Calu3 (cell line): Measurements from ENCODE around the gene BRD3OS. TPM values are rescaled to one million over a fixed set of nuclear protein-coding genes. Genes with fewer than 3 reads are reported as not detected.
"Not testable (repeated sequence)": the region's sequence is repeated elsewhere in the genome, so short reads cannot be mapped to it uniquely, and the experiment has no call there.

Experiments
- BruUV-seq: library from RNA; stranded (reverse); fragments of 400-500 nt; replicated peaks from 2 replicates; lab custom pipeline; 2021; lab: Mats Ljungman, UMichigan
- CTCF ChIA-PET: fragments of 300-600 bp; sonication (Branson Sonifier 250); formaldehyde crosslinking; loops from one replicate; lab custom pipeline; 2022; ENCODE audit warnings: antibody characterized with exemption; lab: Charles Lee
- DNase-seq: peaks from one replicate; pipeline ENCODE4 v3.0.0; 2022
- H3K27ac Mint-ChIP-seq: one replicate; pipeline ENCODE4 v1.8.0; 2022; ENCODE audit warnings: mixed read lengths; ENCODE audit not compliant: unreplicated experiment
- H3K27me3 Mint-ChIP-seq: one replicate; pipeline ENCODE4 v1.8.0; 2022; ENCODE audit warnings: mixed read lengths; ENCODE audit not compliant: unreplicated experiment
- H3K36me3 Mint-ChIP-seq: one replicate; pipeline ENCODE4 v1.8.0; 2022; ENCODE audit warnings: mild to moderate bottlenecking, moderate library complexity, mixed read lengths; ENCODE audit not compliant: insufficient read depth, unreplicated experiment
- H3K4me1 Mint-ChIP-seq: one replicate; pipeline ENCODE4 v1.8.0; 2022; ENCODE audit warnings: mild to moderate bottlenecking, low read depth, mixed read lengths; ENCODE audit not compliant: unreplicated experiment
- H3K4me3 Mint-ChIP-seq: one replicate; pipeline ENCODE4 v1.8.0; 2022; ENCODE audit warnings: mild to moderate bottlenecking, low read depth, moderate library complexity, mixed read lengths; ENCODE audit not compliant: unreplicated experiment
- H3K9me3 Mint-ChIP-seq: one replicate; pipeline ENCODE4 v1.8.0; 2022; ENCODE audit warnings: low read depth, mixed read lengths; ENCODE audit not compliant: unreplicated experiment
- intact Hi-C: fragments of 100-400 bp; cut with micrococcal nuclease; formaldehyde crosslinking; loops from one replicate; pipeline ENCODE4 v1.10.0; 2022; ENCODE audit not compliant: unreplicated experiment
- total RNA-seq: library from RNA; stranded (reverse); gene quantifications from 2 replicates; pipeline ENCODE4 v1.2.3, GENCODE V29; 2022
- TF ChIP-seq, protein P1 (sequence below): fragments of 200-600 bp; IDR thresholded peaks from one replicate; pipeline ENCODE4 v1.8.0; 2022; ENCODE audit warnings: antibody characterized with exemption; ENCODE audit not compliant: unreplicated experiment

Gene BRD3OS
- total RNA-seq, 1 experiment from 2014 or later: 10.5 TPM

DNA sequence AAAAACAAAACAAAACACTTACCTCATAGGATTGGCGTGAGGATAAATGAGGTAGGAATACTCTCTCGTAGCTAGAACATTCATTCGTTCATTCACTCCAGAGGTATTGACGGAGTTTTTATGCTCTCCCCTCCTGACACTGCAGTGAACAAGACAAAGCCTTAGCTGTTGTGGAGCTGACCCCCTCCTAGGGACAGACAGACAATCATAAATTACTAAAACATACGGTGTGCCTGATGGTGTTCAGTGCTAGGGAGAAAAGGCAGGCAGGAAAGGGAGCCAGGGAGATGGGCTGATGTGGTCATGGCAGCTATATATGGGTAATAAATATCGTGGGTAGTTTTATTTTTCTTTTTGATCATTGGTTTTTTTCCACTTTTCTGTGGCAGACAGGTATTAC lies 48.2 kb downstream of the BRD3OS start:
- H3K27me3 Mint-ChIP-seq: peaks cover 61% of the 10 kb centered on the region
- intact Hi-C loops: no loop called here

GRCh38 chr9:134075689-134076088 lies 50.4 kb downstream of the BRD3OS start:
- BruUV-seq, H3K4me3 Mint-ChIP-seq, H3K36me3 Mint-ChIP-seq, intact Hi-C loops, H3K27ac Mint-ChIP-seq, DNase-seq, H3K9me3 Mint-ChIP-seq, CTCF ChIA-PET, H3K4me1 Mint-ChIP-seq: not testable (repeated sequence)
- peaks cover 53% of the 10 kb centered on the region for H3K27me3 Mint-ChIP-seq

More for the DNA sequence above, 48.2 kb downstream of the BRD3OS start:
- BruUV-seq: no TSS peak
- Mint-ChIP-seq H3K9me3 (no peaks in the 10 kb centered on the region), H3K4me3 (no peak overlapping the region), H3K4me1 (no peaks in the 10 kb centered on the region), H3K36me3 (peaks cover 6% of the 10 kb centered on the region), H3K27ac (no peak overlapping the region)
- TF ChIP-seq, protein P1, sequence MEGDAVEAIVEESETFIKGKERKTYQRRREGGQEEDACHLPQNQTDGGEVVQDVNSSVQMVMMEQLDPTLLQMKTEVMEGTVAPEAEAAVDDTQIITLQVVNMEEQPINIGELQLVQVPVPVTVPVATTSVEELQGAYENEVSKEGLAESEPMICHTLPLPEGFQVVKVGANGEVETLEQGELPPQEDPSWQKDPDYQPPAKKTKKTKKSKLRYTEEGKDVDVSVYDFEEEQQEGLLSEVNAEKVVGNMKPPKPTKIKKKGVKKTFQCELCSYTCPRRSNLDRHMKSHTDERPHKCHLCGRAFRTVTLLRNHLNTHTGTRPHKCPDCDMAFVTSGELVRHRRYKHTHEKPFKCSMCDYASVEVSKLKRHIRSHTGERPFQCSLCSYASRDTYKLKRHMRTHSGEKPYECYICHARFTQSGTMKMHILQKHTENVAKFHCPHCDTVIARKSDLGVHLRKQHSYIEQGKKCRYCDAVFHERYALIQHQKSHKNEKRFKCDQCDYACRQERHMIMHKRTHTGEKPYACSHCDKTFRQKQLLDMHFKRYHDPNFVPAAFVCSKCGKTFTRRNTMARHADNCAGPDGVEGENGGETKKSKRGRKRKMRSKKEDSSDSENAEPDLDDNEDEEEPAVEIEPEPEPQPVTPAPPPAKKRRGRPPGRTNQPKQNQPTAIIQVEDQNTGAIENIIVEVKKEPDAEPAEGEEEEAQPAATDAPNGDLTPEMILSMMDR: no peak
- CTCF ChIA-PET: interaction anchor here (0.5 to 0.6 kb wide), 2 partner anchors 49 to 165 kb away, joined by 3 to 6 read pairs; no protein-coding TSS in a partner anchor
- no peak for DNase-seq

DNA sequence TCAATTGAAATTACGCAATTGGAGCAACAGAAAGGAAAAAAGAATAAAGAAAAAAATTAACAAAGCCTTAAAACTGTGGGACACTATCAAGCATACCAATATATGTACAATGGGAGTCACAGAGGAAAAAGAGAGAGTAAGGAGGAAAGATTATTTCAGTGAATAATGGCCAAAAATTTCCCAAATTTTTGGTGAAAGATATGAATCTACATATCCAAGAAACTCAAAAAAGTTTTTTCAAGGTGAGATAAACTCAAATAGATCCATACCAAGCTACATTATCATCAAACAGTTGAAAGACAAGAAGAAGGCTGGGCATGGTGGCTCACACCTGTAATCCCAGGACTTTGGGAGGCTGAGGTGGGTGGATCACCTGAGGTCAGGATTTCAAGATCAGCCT lies 51.4 kb downstream of the BRD3OS start:
- CTCF ChIA-PET: interaction anchor here (0.7 kb wide), 1 partner anchor 194 kb away, joined by 3 read pairs; no protein-coding TSS in a partner anchor
- no peak overlapping the region for H3K4me3 Mint-ChIP-seq
- BruUV-seq: no TSS peak

More for the DNA sequence above, 51.4 kb downstream of the BRD3OS start:
- Mint-ChIP-seq H3K27me3 (peaks cover 54% of the 10 kb centered on the region), H3K4me1 (no peaks in the 10 kb centered on the region), H3K27ac (no peak overlapping the region), H3K9me3 (no peaks in the 10 kb centered on the region), H3K36me3 (no peaks in the 10 kb centered on the region)
- no peak for DNase-seq
- TF ChIP-seq, protein P1: no peak
- intact Hi-C loops: no loop called here

Other genes with a start within 250 kb of the BRD3OS start
- gene VAV2, start 33.2 kb upstream of the BRD3OS start, total RNA-seq: 29.4 and 30.7 TPM in 2 replicates
- 30.8 and 31.1 TPM in 2 replicates for gene BRD3, start 42.5 kb downstream of the BRD3OS start, total RNA-seq
- gene WDR5, start 110.6 kb downstream of the BRD3OS start, total RNA-seq: 27.5 and 30.1 TPM in 2 replicates
- gene RNU6ATAC, start 139.1 kb downstream of the BRD3OS start, total RNA-seq: 32.4 and 111 TPM in 2 replicates